Globus pallidus (tissue), 1 donor: Measurements from ENCODE around the gene CDRT4.

Experiments used
- DNase-seq: peaks from one replicate; pipeline ENCODE4 v3.0.0-alpha.2; 2015; ENCODE audit warnings: low spot score

Gene CDRT4

DNA sequence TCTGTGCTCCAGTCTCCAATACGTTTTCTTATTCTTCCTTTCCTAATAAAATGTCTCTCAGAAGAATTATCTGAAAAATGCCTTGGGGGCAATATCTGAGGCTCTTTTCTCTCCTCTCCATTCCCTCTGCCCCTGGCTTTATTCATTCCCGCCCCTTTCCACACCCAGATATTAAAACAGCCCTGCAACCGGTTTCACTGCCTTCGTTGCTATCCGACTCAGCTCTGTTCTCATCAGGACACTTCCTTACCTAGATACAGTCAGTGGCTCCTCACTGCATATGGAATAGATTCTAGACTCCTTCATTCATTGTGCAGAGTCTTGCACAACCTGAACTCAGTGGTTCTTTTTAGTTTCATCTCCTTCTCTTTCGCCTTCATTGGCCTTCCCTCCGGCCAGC, 74.0 kb downstream of the CDRT4 start:
- DNase-seq: no peak

DNA sequence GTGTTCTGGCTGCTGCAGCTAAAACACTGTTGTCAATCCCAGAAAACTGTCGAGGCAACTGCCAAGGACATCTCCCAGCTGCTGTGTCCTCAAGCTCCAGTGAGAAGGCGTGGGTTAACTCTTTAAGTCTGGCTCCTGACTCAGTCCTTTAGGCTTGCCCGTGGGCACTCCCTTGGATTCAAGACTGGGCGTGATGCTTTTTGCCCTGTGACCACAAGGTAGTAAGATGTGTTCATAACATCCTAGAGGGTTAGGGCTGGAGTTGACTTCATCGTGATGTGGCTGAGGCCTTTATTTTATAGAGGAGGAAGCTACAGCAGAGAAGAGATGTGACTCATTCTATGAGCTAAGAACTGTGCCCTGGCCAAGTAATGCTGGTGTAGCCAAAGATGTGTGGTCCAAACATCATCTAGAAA, 75.1 kb downstream of the CDRT4 start:
- DNase-seq: no peak

DNA sequence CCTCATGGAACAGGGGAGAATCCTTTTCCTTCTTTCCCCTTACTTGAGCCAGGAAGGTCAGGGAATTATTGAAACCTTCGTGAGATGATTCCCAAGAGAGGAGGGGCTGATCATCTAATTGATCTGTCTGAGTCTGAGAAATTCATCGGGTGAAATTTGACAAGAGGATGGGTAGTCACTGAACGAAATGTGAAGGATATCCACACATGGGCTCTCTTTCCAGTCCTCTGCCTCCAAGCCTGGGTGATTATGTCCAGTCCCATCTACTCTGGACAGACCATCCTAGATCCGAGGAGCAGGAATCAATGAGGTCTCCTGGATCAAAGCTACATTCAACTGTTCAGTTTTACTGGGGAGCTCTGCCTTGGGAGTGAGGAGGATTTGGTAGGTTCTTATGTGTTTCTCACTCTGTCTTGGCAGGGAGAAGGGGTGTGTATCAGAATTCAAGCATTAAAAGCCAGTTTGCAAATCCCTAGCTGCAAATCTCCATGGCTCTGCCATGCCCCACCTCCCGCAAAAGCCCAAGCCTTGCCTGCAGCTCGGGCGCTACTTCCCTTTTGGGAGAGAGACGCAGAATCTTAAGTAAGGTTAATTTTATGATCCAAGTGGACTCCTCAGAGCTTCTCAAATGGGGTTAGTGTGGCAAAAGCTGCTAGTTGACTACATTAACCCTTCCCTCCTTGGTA, 78.9 kb downstream of the CDRT4 start:
- DNase-seq: no peak

DNA sequence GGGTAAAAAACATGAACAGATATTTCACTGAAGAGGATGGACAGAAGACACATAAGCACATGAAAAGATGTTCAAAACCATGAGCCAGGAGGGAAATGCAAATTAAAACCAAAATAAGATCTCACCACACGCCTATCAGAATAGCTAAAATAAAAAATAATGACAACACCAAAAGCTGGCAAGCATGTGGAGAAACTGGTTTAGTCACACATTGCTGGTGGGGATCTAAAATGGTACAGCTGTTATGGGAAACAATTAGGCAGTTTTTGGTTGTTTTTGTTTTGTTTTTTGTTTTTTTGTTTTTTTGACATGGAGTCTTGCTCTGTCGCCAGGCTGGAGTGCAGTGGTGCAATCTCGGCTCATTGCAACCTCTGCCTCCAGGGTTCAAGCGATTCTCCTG, 81.3 kb downstream of the CDRT4 start:
- no peak for DNase-seq
